Lower leg skin (tissue), 4 donors: ENCODE measurements around the gene SULF2. TPM values are rescaled to one million over a fixed set of nuclear protein-coding genes. Genes with fewer than 3 reads are reported as not detected.

Experiments
- DNase-seq, 2 donors: peaks; one replicate each; pipeline ENCODE4 v3.0.0-alpha.2; 2019; ENCODE audit warnings: low spot score in 2 of 2
- H3K4me3 ChIP-seq: fragments of 200-600 bp; sonication (generic); 2 replicates; pipeline ENCODE4 v1.5.1; 2017; ENCODE audit warnings: mild to moderate bottlenecking, low read depth; ENCODE audit not compliant: poor library complexity, severe bottlenecking
- POLR2A ChIP-seq, 2 donors: fragments of 450-650 bp; IDR thresholded peaks; one replicate each; pipeline ENCODE4 v1.6.1; 2016 to 2017; ENCODE audit warnings: antibody characterized with exemption in 2 of 2, mild to moderate bottlenecking in 1 of 2, moderate library complexity in 1 of 2
- WGBS, 2 donors: methylation state at CpG; one replicate each; pipeline ENCODE4 v1.1.5; 2018; 5-methylcytosine and 5-hydroxymethylcytosine counted together
- intact Hi-C: fragments of 100-400 bp; cut with DNase I; formaldehyde crosslinking; loops from one replicate; pipeline ENCODE4 v1.15.0; 2023; ENCODE audit warnings: low total_unique reads
- total RNA-seq, 4 donors: library from RNA; depleted of rRNA; stranded (reverse); fragments of >200 nt; gene quantifications; one replicate each; pipeline ENCODE4 v1.1.0, GENCODE V29; 2016
- TF ChIP-seq, protein P1 (sequence below), 3 donors: fragments of 450-650 bp; IDR thresholded peaks; one replicate each; pipeline ENCODE4 v1.5.1; 2016; ENCODE audit warnings: antibody characterized with exemption in 3 of 3, mild to moderate bottlenecking in 3 of 3, moderate library complexity in 2 of 3

SULF2 gene
- total RNA-seq, 4 donors from 2014 or later = 18.3 to 83.0 (median 28.0) TPM

DNA sequence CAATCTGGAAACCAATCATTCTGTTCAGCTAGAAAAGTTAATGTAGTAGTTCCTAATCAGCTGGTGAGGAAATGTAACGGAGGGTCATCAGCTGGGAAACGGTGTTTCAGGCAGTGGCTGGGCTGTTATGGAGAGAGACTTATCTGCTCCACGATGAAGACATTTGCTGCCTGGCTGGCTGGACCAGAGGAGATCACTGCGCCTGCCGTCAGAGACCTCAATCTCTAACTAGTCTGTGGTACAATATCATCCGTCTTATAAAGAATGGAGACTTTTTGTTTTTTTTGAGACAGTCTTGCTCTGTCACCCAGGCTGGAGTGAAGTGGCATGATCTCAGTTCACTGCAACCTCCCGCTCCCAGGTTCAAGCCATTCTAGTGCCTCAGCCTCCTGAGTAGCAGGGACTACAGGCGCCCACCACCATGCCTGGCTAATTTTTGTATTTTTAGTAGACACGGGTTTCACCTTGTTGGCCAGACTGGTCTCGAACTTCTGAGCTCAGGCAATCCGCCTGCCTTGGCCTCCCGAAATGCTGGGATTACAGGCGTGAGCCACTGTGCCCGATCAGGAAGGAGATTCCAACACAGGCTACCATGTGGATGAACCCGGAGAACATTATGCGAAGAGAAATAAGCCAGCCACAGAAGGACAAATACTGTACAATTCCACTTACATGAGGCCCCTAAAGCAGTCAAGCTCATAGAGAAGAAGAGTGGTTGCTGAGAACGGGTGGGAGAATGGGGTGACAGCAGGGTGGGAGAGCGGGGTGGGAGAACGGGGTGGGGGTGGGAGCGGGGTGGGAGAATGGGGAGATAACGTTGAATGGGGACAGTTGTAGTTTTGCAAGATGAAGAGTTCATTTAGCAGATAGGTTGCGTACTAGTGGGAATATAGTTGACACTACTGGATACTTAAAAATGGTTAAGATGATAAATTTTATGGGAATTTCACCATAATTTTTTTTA is 115.1 kb downstream of the SULF2 start:
- H3K4me3 ChIP-seq = no peak overlapping the region
- 91% methylated on average over 21 to 22 of the region's 22 CpGs for WGBS, 2 donors
- TF ChIP-seq, protein P1, sequence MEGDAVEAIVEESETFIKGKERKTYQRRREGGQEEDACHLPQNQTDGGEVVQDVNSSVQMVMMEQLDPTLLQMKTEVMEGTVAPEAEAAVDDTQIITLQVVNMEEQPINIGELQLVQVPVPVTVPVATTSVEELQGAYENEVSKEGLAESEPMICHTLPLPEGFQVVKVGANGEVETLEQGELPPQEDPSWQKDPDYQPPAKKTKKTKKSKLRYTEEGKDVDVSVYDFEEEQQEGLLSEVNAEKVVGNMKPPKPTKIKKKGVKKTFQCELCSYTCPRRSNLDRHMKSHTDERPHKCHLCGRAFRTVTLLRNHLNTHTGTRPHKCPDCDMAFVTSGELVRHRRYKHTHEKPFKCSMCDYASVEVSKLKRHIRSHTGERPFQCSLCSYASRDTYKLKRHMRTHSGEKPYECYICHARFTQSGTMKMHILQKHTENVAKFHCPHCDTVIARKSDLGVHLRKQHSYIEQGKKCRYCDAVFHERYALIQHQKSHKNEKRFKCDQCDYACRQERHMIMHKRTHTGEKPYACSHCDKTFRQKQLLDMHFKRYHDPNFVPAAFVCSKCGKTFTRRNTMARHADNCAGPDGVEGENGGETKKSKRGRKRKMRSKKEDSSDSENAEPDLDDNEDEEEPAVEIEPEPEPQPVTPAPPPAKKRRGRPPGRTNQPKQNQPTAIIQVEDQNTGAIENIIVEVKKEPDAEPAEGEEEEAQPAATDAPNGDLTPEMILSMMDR (IDR thresholded peaks at IDR 0.05) = no peak
- no peak for TF ChIP-seq POLR2A (IDR thresholded peaks at IDR 0.05)
- intact Hi-C loops = no loop called here
- peak in 1 of 2 donors; percentile 82 for DNase-seq

DNA sequence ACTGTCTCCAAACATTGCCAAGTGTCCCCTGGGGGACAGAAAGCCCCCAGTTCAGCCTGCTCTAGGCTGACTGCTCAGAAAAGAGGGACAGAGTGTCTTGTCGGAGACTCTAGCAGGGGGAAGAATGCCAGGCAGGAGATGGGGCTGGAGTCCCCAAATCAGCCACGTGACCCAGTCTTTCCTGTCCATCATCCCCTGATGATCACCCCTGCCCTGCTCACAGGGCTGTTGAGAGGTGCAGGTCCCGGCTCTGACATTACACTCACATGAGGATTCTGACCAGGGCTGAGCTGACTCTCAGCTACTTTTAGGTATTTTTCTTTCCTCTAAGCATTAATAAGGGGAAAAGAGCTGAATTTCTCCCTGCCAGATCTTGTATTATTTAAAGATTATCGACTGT is 115.8 kb downstream of the SULF2 start:
- intact Hi-C loops = no loop called here
- DNase-seq = no peak
- H3K4me3 ChIP-seq = no peak overlapping the region
- TF ChIP-seq POLR2A (IDR thresholded peaks at IDR 0.05) = no peak
- TF ChIP-seq, protein P1 (IDR thresholded peaks at IDR 0.05) = no peak
- WGBS, 2 donors = 85 to 96% methylated on average over 4 of the region's 4 CpGs

DNA sequence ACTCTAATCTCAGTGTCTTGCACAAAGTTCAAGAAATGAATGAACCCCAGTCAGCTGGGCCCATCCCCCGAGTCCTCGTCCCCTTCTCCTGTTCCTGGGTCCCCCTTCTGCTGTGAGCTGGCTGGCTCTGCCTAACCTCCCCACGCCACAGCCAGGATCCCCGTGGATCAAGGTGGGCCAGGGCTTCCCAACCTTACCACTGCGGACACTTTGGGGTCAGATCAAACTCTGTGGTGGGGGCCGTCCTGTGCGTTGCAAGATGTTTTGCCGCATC is 116.2 kb downstream of the SULF2 start:
- intact Hi-C loops = no loop called here
- DNase-seq = no peak
- 92 to 96% methylated on average over 8 of the region's 8 CpGs for WGBS, 2 donors
- H3K4me3 ChIP-seq = no peak overlapping the region
- TF ChIP-seq, protein P1 (IDR thresholded peaks at IDR 0.05) = no peak
- TF ChIP-seq POLR2A (IDR thresholded peaks at IDR 0.05) = no peak

DNA sequence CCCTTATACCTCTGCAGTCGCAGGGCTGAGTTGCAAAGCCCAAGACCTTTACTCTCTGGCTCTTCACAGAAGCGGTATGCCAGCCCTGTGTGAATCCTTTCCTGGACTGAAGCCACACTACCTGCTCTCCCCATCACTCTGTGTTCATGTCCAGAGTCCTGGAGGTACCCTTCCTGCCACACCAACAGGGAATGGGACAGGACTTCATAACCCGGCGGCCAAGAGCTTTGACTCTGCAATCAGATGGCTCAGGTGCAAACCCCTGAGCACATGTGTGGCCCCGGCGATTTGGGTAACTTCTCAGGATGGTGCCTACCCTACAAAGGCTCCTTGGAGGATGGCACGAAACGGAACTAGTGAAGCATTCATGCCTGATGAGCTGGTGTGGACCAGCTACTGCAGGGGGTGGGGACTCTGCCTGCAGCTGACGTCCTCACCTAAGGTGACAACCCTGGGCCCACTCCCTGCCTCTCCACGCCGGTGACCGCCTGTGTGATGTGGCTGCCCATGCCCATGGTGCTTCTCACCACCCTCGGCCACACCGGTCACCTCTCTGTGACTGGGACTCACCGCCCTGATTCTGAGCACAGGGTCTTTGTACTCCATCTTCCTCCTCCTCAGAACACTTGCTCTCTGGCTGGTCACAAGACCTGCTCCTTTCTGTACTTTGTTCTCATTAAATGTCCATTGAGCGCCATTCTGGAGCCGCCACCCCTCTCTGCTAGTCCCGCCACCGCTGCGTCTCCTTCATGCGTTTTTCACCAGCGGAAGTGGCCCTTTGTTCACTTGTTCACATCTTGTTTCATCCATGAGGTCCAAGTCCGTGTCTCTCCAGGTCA is 116.7 kb downstream of the SULF2 start:
- no peak overlapping the region for H3K4me3 ChIP-seq
- no peak for TF ChIP-seq POLR2A (IDR thresholded peaks at IDR 0.05)
- TF ChIP-seq, protein P1 (IDR thresholded peaks at IDR 0.05) = no peak
- peak in 1 of 2 donors; percentile 77 for DNase-seq
- intact Hi-C loops = no loop called here
- 95% methylated on average over 23 of the region's 23 CpGs for WGBS, 2 donors

DNA sequence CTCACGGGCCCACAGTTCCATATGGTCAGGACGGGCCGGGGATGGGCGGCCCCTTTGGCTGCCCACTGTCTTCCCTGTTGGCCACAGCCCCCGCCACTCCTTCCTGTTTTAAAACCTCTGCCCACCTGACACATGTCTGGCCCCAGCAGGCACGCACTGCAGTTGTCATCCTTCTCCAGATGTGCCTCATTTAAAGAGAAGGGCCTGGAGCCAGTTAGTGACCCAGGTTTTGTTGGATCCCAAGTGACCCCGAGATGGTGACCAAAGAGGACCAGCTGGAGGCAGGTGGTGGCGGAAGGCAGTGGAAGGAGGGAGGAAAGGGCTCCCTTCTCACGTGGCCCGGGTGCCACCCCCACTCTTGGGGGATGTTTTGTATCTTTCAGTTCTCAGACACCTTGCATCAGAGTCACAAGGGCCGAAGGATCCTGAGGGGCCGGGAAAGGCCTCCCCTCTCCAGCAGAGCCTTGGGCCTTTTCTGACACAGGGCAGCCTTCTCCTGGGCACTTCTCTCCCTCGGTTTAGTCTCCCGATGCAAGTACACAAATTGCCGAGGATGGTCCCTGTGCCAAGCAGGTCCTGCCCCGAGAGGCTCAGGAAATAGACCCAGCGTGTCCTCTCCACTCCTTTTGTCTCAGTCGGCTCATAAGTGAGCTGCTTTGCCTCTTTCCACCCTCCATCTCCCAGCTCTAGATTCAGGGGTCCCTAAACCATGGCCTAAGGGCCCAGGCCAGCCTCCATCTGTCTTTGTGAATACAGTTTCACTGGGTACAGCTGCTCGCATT is 117.6 kb downstream of the SULF2 start:
- intact Hi-C loops = no loop called here
- DNase-seq = peak in 1 of 2 donors; percentile 84
- 77 to 80% methylated on average over 19 of the region's 19 CpGs for WGBS, 2 donors
- TF ChIP-seq, protein P1 (IDR thresholded peaks at IDR 0.05) = no peak
- no peak for TF ChIP-seq POLR2A (IDR thresholded peaks at IDR 0.05)
- no peak overlapping the region for H3K4me3 ChIP-seq
